PC-9 (cell line): ENCODE measurements around the gene CIITA. TPM values are rescaled to one million over a fixed set of nuclear protein-coding genes. Genes with fewer than 3 reads are reported as not detected.
"Not testable (repeated sequence)": the region's sequence is repeated elsewhere in the genome, so short reads cannot be mapped to it uniquely, and the experiment has no call there.

ENCODE experiments used
- BruUV-seq: library from RNA; stranded (reverse); fragments of 400-500 nt; replicated peaks from 2 replicates; lab custom pipeline; 2021; lab: Mats Ljungman, UMichigan
- CTCF ChIA-PET: fragments of 300-600 bp; sonication (Branson Sonifier 250); formaldehyde crosslinking; loops from one replicate; lab custom pipeline; 2022; ENCODE audit warnings: antibody characterized with exemption; lab: Charles Lee
- POLR2A ChIA-PET: fragments of 300-600 bp; sonication (Branson Sonifier 250); formaldehyde crosslinking; loops from one replicate; lab custom pipeline; 2022; ENCODE audit warnings: antibody characterized with exemption; ENCODE audit not compliant: unreplicated experiment; lab: Charles Lee
- DNase-seq, 2 experiments: peaks; one replicate each; pipeline versions ENCODE4 v3.0.0 to v3.0.0-alpha.2; 2015 to 2022; ENCODE audit warnings: mixed read lengths in 1 of 2
- H2AFZ ChIP-seq: fragments of 200-600 bp; sonication (generic); 2 replicates; pipeline ENCODE4 v1.8.1; 2017; ENCODE audit warnings: antibody characterized with exemption
- H3F3A ChIP-seq: fragments of 200-600 bp; sonication (generic); 2 replicates; pipeline ENCODE4 v1.8.1; 2017; ENCODE audit warnings: antibody characterized with exemption, mild to moderate bottlenecking, low read depth; ENCODE audit not compliant: insufficient read depth
- H3K27ac ChIP-seq: fragments of 200-600 bp; sonication (generic); 2 replicates; pipeline ENCODE4 v1.6.1; 2016; ENCODE audit warnings: mixed run types
- H3K27me3 ChIP-seq: fragments of 200-600 bp; sonication (generic); 2 replicates; pipeline ENCODE4 v1.6.1; 2016; ENCODE audit warnings: low read depth, mixed run types; ENCODE audit not compliant: insufficient read depth
- H3K36me3 ChIP-seq: fragments of 200-600 bp; sonication (generic); 2 replicates; pipeline ENCODE4 v1.6.1; 2016; ENCODE audit warnings: low read depth, mixed run types
- H3K4me1 ChIP-seq: fragments of 200-600 bp; sonication (generic); replicated peaks from 2 replicates; pipeline ENCODE4 v1.6.1; 2016; ENCODE audit warnings: mixed run types; ENCODE audit not compliant: insufficient read depth
- H3K4me2 ChIP-seq: fragments of 200-600 bp; sonication (generic); 2 replicates; pipeline ENCODE4 v1.6.1; 2017; ENCODE audit warnings: mixed run types
- H3K4me3 ChIP-seq: fragments of 200-600 bp; sonication (generic); 2 replicates; pipeline ENCODE4 v1.6.1; 2016; ENCODE audit warnings: mixed run types
- H3K79me2 ChIP-seq: fragments of 200-600 bp; sonication (generic); 2 replicates; pipeline ENCODE4 v1.6.1; 2017; ENCODE audit warnings: low read depth, mixed run types
- H3K9me2 ChIP-seq: fragments of 200-600 bp; sonication (generic); 2 replicates; pipeline ENCODE4 v1.8.1; 2017; ENCODE audit warnings: mild to moderate bottlenecking; ENCODE audit not compliant: insufficient read depth
- H3K9me3 ChIP-seq: fragments of 200-600 bp; sonication (generic); 2 replicates; pipeline ENCODE4 v1.8.1; 2016; ENCODE audit warnings: low read depth; ENCODE audit not compliant: insufficient read depth
- H4K20me1 ChIP-seq: fragments of 200-600 bp; sonication (generic); 2 replicates; pipeline ENCODE4 v1.8.1; 2017; ENCODE audit not compliant: insufficient read depth
- CTCF ChIP-seq: fragments of 200-600 bp; sonication (generic); conservative IDR thresholded peaks from 2 replicates; pipeline ENCODE4 v1.6.1; 2017; ENCODE audit warnings: mixed run types, antibody characterized with exemption, mild to moderate bottlenecking, moderate library complexity
- EZH2 ChIP-seq: fragments of 200-600 bp; sonication (generic); IDR thresholded peaks from 2 replicates; pipeline ENCODE4 v1.8.0; 2017; ENCODE audit warnings: antibody characterized with exemption, low read depth
- intact Hi-C: fragments of 100-400 bp; cut with micrococcal nuclease; formaldehyde crosslinking; loops from one replicate; pipeline ENCODE4 v1.10.0; 2022; ENCODE audit not compliant: unreplicated experiment
- total RNA-seq: library from RNA; stranded (reverse); gene quantifications from 2 replicates; pipeline ENCODE4 v1.2.3, GENCODE V29; 2021

The CIITA gene
- total RNA-seq, 1 experiment from 2014 or later, result 1.7 TPM

DNA sequence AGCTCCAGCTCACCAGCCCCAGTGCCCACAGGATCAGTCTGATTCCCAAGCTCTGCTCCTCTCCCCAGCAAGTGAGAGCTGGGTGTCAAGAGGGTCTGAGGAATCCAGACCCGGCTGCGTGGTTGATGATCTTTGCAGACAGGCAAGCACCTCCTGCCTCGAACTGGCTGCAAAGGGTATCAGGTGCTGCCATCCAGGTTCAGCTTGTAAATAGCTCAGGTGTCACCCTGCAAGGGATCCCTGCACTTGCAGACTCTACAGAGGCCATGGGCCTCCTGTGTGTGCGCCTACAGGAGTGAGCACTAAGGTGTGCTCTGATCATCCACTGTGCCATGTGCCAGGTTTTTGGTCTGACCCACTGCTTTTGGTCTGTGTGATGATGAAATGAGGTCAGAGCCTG, 49.1 kb downstream of the CIITA start:
- Histone ChIP-seq H3K27me3 (no peaks in the 10 kb centered on the region), H2AFZ (no peak overlapping the region), H3F3A (no peaks in the 10 kb centered on the region), H3K9me3 (no peaks in the 10 kb centered on the region), H3K36me3 (peaks cover 5% of the 10 kb centered on the region; the same call in 1 of the 2 replicates), H4K20me1 (no peaks in the 10 kb centered on the region), H3K79me2 (no peaks in the 10 kb centered on the region), H3K9me2 (no peaks in the 10 kb centered on the region), H3K4me1 (no peaks in the 10 kb centered on the region), H3K27ac (no peak overlapping the region), H3K4me2 (no peak overlapping the region), H3K4me3 (no peak overlapping the region)
- CTCF ChIA-PET, result no interaction called here
- intact Hi-C loops, result no loop called here
- BruUV-seq, result no TSS peak
- no peak for DNase-seq
- TF ChIP-seq EZH2 (no peak), CTCF (no peak)
- POLR2A ChIA-PET, result no interaction called here

DNA sequence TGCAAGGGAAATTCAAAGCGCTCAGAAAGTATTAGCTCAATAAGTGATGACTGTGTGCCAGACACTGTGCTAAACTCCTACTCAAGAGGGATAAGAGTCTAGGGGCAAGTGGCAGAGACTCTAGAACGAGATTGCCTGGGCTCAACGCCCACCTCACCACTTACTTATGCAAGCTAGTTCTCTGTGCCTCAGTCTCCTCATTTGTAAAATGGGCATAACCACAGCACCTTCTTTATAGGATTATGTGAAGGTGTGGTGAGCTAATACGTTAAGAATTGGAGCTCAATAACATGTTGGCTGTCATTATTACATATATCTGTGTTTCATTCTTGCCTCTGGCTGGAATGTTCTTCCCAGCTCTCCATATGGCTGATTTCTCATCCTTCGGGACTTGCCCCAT, 49.9 kb downstream of the CIITA start:
- intact Hi-C loops, result no loop called here
- H3K27me3 ChIP-seq, result no peaks in the 10 kb centered on the region
- BruUV-seq, result no TSS peak
- no peak overlapping the region for H2AFZ ChIP-seq
- H3K9me3 ChIP-seq, result no peaks in the 10 kb centered on the region
- no peak overlapping the region for H3K4me3 ChIP-seq
- no peaks in the 10 kb centered on the region; the same call in 1 of the 2 replicates for H4K20me1 ChIP-seq
- POLR2A ChIA-PET, result no interaction called here
- no peak overlapping the region for H3K4me2 ChIP-seq
- H3K79me2 ChIP-seq, result no peaks in the 10 kb centered on the region
- H3K9me2 ChIP-seq, result no peaks in the 10 kb centered on the region
- TF ChIP-seq EZH2 (no peak), CTCF (no peak)
- no peak for DNase-seq
- peaks cover 5% of the 10 kb centered on the region; the same call in 1 of the 2 replicates for H3K36me3 ChIP-seq
- no peak overlapping the region for H3K27ac ChIP-seq
- H3K4me1 ChIP-seq, result no peaks in the 10 kb centered on the region
- CTCF ChIA-PET, result no interaction called here
- H3F3A ChIP-seq, result no peaks in the 10 kb centered on the region

DNA sequence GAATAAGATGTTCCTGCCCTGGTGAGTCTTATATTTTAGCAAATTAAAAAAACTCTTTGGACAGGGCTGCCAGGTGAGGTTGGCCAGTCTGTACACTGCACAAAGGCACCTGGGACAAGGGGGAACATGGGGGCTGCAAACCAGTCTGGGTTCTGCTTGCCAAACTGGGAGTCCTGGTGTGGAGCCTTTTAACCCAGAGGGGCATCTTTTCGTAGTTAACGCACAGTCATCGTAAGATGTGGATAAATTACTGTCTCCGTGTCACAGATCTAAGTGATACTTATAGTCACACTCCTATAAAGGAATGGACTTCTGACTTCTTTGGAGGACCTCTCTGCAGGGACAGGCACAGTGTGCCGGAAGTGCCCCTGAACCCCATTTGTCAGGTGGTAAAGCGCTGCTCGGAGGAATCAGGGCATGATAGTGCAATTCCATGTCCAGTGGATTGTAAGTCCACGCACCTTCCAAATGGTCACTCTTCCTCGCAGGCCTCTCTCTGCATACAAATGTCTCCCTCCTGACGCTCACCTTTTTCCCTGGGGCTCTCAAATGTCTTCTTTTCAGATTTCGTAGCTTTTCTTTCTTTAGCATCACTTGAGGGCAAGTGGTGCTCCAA, 50.6 kb downstream of the CIITA start:
- no peaks in the 10 kb centered on the region for H3K4me1 ChIP-seq
- no peaks in the 10 kb centered on the region for H3F3A ChIP-seq
- no peak overlapping the region for H2AFZ ChIP-seq
- H3K9me2 ChIP-seq, result no peaks in the 10 kb centered on the region
- no peak overlapping the region for H3K4me3 ChIP-seq
- H3K79me2 ChIP-seq, result no peaks in the 10 kb centered on the region
- CTCF ChIA-PET, result no interaction called here
- no peaks in the 10 kb centered on the region for H3K9me3 ChIP-seq
- no peak for TF ChIP-seq EZH2
- H4K20me1 ChIP-seq, result peaks cover 4% of the 10 kb centered on the region; the same call in 1 of the 2 replicates
- no TSS peak for BruUV-seq
- H3K36me3 ChIP-seq, result peaks cover 5% of the 10 kb centered on the region; the same call in 1 of the 2 replicates
- POLR2A ChIA-PET, result no interaction called here
- no peak overlapping the region for H3K27ac ChIP-seq
- intact Hi-C loops, result no loop called here
- no peak overlapping the region for H3K4me2 ChIP-seq
- no peaks in the 10 kb centered on the region for H3K27me3 ChIP-seq
- DNase-seq, result no peak

DNA sequence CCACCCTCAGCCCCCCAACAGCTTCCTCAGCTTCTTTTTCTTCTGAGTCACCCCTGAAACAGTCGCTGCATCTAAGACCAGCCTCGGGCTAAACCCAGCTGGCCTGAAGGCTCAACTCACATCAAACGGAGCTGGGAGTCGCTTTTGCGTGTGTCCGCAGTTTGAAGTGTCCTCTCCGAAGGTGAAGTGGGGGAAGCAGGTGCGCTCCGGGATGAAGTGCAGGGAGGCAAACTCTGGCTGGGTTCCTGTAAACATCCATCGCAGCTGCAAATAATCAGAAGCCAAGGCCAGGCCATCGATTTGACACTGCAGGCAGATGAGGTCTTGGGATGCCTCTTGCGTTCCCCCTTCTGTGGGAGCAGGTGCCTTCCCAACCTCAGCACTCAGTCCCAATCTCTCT, 52.1 kb downstream of the CIITA start:
- H3K9me2 ChIP-seq, H3K36me3 ChIP-seq, POLR2A ChIA-PET, H3K9me3 ChIP-seq, H3F3A ChIP-seq, H3K27ac ChIP-seq, H3K79me2 ChIP-seq, H3K4me3 ChIP-seq, intact Hi-C loops, H3K4me2 ChIP-seq, H3K4me1 ChIP-seq, BruUV-seq, CTCF ChIA-PET, H3K27me3 ChIP-seq, H2AFZ ChIP-seq, DNase-seq: not testable (repeated sequence)
- peaks cover 14% of the 10 kb centered on the region; the same call in 1 of the 2 replicates for H4K20me1 ChIP-seq
